Measurements from ENCODE around the gene RERE. TPM values are rescaled to one million over a fixed set of nuclear protein-coding genes. Genes with fewer than 3 reads are reported as not detected.

The RERE gene
- total RNA-seq, 2 experiments from 2014 or later = 96.6 to 101 TPM

GRCh38 chr1:8325771-8326170 is 491.7 kb downstream of the RERE start:
- Mint-ChIP-seq H3K27ac (no peak overlapping the region), H3K4me1 (no peaks in the 10 kb centered on the region), H3K27me3 (peaks cover 1% of the 10 kb centered on the region), H3K4me3 (no peak overlapping the region), H3K36me3 (ENCODE audit: low read depth) (no peaks in the 10 kb centered on the region), H3K9me3 (no peaks in the 10 kb centered on the region)
- DNase-seq = no peak
- CTCF ChIA-PET = interaction anchor here (0.9 kb wide), 1 partner anchor 11 kb away, joined by 3 read pairs; no protein-coding TSS in a partner anchor
- POLR2A ChIA-PET = no interaction called here

GRCh38 chr1:8324176-8324810 is 493.1 kb downstream of the RERE start:
- H3K27me3 Mint-ChIP-seq = peaks cover 11% of the 10 kb centered on the region
- H3K4me3 Mint-ChIP-seq = no peak overlapping the region
- no peak for DNase-seq
- ChIA-PET POLR2A (no interaction called here), CTCF (no interaction called here)
- no peaks in the 10 kb centered on the region for H3K4me1 Mint-ChIP-seq
- H3K36me3 Mint-ChIP-seq (ENCODE audit: low read depth) = no peaks in the 10 kb centered on the region
- no peak overlapping the region for H3K27ac Mint-ChIP-seq
- no peaks in the 10 kb centered on the region for H3K9me3 Mint-ChIP-seq

GRCh38 chr1:8323706-8324105 is 493.7 kb downstream of the RERE start:
- no peaks in the 10 kb centered on the region for H3K9me3 Mint-ChIP-seq
- peaks cover under 1% of the 10 kb centered on the region for H3K4me1 Mint-ChIP-seq
- CTCF ChIA-PET = no interaction called here
- POLR2A ChIA-PET = no interaction called here
- no peak overlapping the region for H3K27ac Mint-ChIP-seq
- peaks cover 13% of the 10 kb centered on the region for H3K27me3 Mint-ChIP-seq
- no peak overlapping the region for H3K4me3 Mint-ChIP-seq
- H3K36me3 Mint-ChIP-seq (ENCODE audit: low read depth) = no peaks in the 10 kb centered on the region
- no peak for DNase-seq

GRCh38 chr1:8321612-8322011 is 495.8 kb downstream of the RERE start:
- peaks cover 7% of the 10 kb centered on the region for H3K4me1 Mint-ChIP-seq
- DNase-seq = no peak
- H3K36me3 Mint-ChIP-seq (ENCODE audit: low read depth) = no peaks in the 10 kb centered on the region
- no peaks in the 10 kb centered on the region for H3K9me3 Mint-ChIP-seq
- POLR2A ChIA-PET = no interaction called here
- no peak overlapping the region for H3K27ac Mint-ChIP-seq
- H3K4me3 Mint-ChIP-seq = no peak overlapping the region
- peaks cover 19% of the 10 kb centered on the region for H3K27me3 Mint-ChIP-seq
- CTCF ChIA-PET = no interaction called here

- DNase-seq = no peak
- Mint-ChIP-seq H3K4me1 (peaks cover 21% of the 10 kb centered on the region), H3K4me3 (peak overlapping the region; percentile 44), H3K27me3 (peaks cover 35% of the 10 kb centered on the region), H3K27ac (no peak overlapping the region), H3K36me3 (ENCODE audit: low read depth) (no peaks in the 10 kb centered on the region), H3K9me3 (no peaks in the 10 kb centered on the region)
- ChIA-PET POLR2A (no interaction called here), CTCF (interaction anchor here (0.6 to 1.1 kb wide), 3 partner anchors 287 to 303 kb away, joined by 3 to 4 read pairs (median 3); no protein-coding TSS in a partner anchor)
These were observed 499.0 kb downstream of the RERE start for GRCh38 chr1:8318436-8318835.

GRCh38 chr1:8317647-8318381 is 499.6 kb downstream of the RERE start, which contains the start of gene SLC45A1:
Gene SLC45A1, plus strand, starts transcription at chr1:8318114. Its CDS starts 6,216 bp downstream, at chr1:8324330.
- no peaks in the 10 kb centered on the region for H3K36me3 Mint-ChIP-seq (ENCODE audit: low read depth)
- peak; percentile 83 for DNase-seq
- ChIA-PET CTCF (interaction anchor here (1.1 to 4.1 kb wide), 3 partner anchors 301 to 304 kb away, joined by 3 to 52 read pairs (median 4); no protein-coding TSS in a partner anchor), POLR2A (no interaction called here)
- H3K27me3 Mint-ChIP-seq = peaks cover 39% of the 10 kb centered on the region
- peak within 1 kb of the TSS; percentile 56 for H3K4me3 Mint-ChIP-seq
- no peak within 1 kb of the TSS for H3K27ac Mint-ChIP-seq
- peaks cover 21% of the 10 kb centered on the region for H3K4me1 Mint-ChIP-seq
- H3K9me3 Mint-ChIP-seq = no peaks in the 10 kb centered on the region

- ChIA-PET POLR2A (interaction anchor here (1.2 to 2.2 kb wide), 3 partner anchors 285 to 300 kb away, joined by 3 to 6 read pairs (median 4); no protein-coding TSS in a partner anchor), CTCF (interaction anchor here (0.5 to 4.1 kb wide), 9 partner anchors 9 to 334 kb away, joined by 3 to 52 read pairs (median 4); no protein-coding TSS in a partner anchor)
- H3K27me3 Mint-ChIP-seq = peaks cover 40% of the 10 kb centered on the region
- peaks cover 21% of the 10 kb centered on the region for H3K4me1 Mint-ChIP-seq
- H3K9me3 Mint-ChIP-seq = no peaks in the 10 kb centered on the region
- H3K27ac Mint-ChIP-seq = no peak overlapping the region
- no peaks in the 10 kb centered on the region for H3K36me3 Mint-ChIP-seq (ENCODE audit: low read depth)
- H3K4me3 Mint-ChIP-seq = no peak overlapping the region
- DNase-seq = no peak
These were observed 501.6 kb downstream of the RERE start for GRCh38 chr1:8315573-8316475.

- Mint-ChIP-seq H3K9me3 (no peaks in the 10 kb centered on the region), H3K4me1 (peaks cover 21% of the 10 kb centered on the region), H3K36me3 (ENCODE audit: low read depth) (no peaks in the 10 kb centered on the region), H3K4me3 (no peak overlapping the region), H3K27me3 (peaks cover 33% of the 10 kb centered on the region), H3K27ac (no peak overlapping the region)
- POLR2A ChIA-PET = interaction anchor here (1.2 to 2.2 kb wide), 2 partner anchors 284 to 299 kb away, joined by 3 to 6 read pairs; no protein-coding TSS in a partner anchor
- CTCF ChIA-PET = interaction anchor here (0.6 to 4.1 kb wide), 11 partner anchors 11 to 339 kb away, joined by 3 to 52 read pairs (median 4); no protein-coding TSS in a partner anchor
- peak; percentile 56 for DNase-seq
These were observed 502.8 kb downstream of the RERE start for GRCh38 chr1:8314346-8315280.

- Mint-ChIP-seq H3K36me3 (ENCODE audit: low read depth) (no peaks in the 10 kb centered on the region), H3K9me3 (no peaks in the 10 kb centered on the region), H3K27me3 (peaks cover 26% of the 10 kb centered on the region), H3K4me1 (peaks cover 16% of the 10 kb centered on the region), H3K27ac (no peak overlapping the region), H3K4me3 (no peak overlapping the region)
- ChIA-PET POLR2A (no interaction called here), CTCF (interaction anchor here (2.4 to 2.9 kb wide), 2 partner anchors 283 to 296 kb away, joined by 10 to 15 read pairs; no protein-coding TSS in a partner anchor)
- DNase-seq = no peak
These were observed 504.2 kb downstream of the RERE start for GRCh38 chr1:8313231-8313630.

- CTCF ChIA-PET = interaction anchor here (1.2 to 2.4 kb wide), 3 partner anchors 13 to 297 kb away, joined by 4 to 10 read pairs (median 5); no protein-coding TSS in a partner anchor
- Mint-ChIP-seq H3K4me1 (peaks cover 15% of the 10 kb centered on the region), H3K36me3 (ENCODE audit: low read depth) (no peaks in the 10 kb centered on the region), H3K27ac (no peak overlapping the region), H3K4me3 (no peak overlapping the region), H3K27me3 (peaks cover 26% of the 10 kb centered on the region), H3K9me3 (no peaks in the 10 kb centered on the region)
- DNase-seq = no peak
- POLR2A ChIA-PET = no interaction called here
These were observed 504.9 kb downstream of the RERE start for GRCh38 chr1:8312235-8313218.

Measured in activated CD4-positive, alpha-beta memory T cell treated with anti-CD3 and anti-CD28 coated beads, Interleukin-2, amount 10 ng/mL, durations not matched to agents 7 days and 5 days (primary cell).